DMS53 treated with DMSO at 0.1 percent for 48 hours (cell line): Measurements from ENCODE around the gene MZT1.

Source experiments
- DNase-seq: peaks from one replicate; lab custom pipeline; 2025; ENCODE audit not compliant: unreplicated experiment; lab: John Stamatoyannopoulos, UW

The MZT1 gene

GRCh38 chr13:72686766-72687165 is 40.7 kb downstream of the MZT1 start:
- DNase-seq, result no peak

- DNase-seq, result no peak
Observed at GRCh38 chr13:72680353-72680752, 47.1 kb downstream of the MZT1 start.

- no peak for DNase-seq
Observed at GRCh38 chr13:72678312-72678711, 49.1 kb downstream of the MZT1 start.

- no peak for DNase-seq
Observed at GRCh38 chr13:72677431-72677830, 50.0 kb downstream of the MZT1 start.

GRCh38 chr13:72666391-72666790 is 61.0 kb downstream of the MZT1 start:
- DNase-seq, result no peak

- DNase-seq, result no peak
Observed at GRCh38 chr13:72662548-72662947, 64.9 kb downstream of the MZT1 start.
